ENCODE data around the gene LCE1C.

LCE1C gene

GRCh38 chr1:152806576-152806975, at the start of gene LCE1C:
Gene LCE1C (minus strand): TSS chr1:152806651. CDS start chr1:152805478, 1,173 bp downstream.
- DNase-seq: no peak

- DNase-seq: no peak
These were observed 49.2 kb upstream of the LCE1C start for GRCh38 chr1:152855661-152856060.

GRCh38 chr1:152842556-152842955, 36.1 kb upstream of the LCE1C start, which contains the start of gene LCE6A:
Gene LCE6A (plus strand): TSS chr1:152842856. CDS start chr1:152843521, 665 bp downstream.
- DNase-seq: no peak

- no peak for DNase-seq
These were observed 30.4 kb upstream of the LCE1C start for GRCh38 chr1:152836870-152837269.

- DNase-seq: no peak
These were observed 20.7 kb upstream of the LCE1C start, which contains the start of gene LCE1A for GRCh38 chr1:152827173-152827572. Gene LCE1A (plus strand): TSS chr1:152827473. CDS start chr1:152827473, 0 bp downstream.

- DNase-seq: no peak
These were observed 18.5 kb upstream of the LCE1C start for GRCh38 chr1:152824964-152825363.

- no peak for DNase-seq
These were observed 16.8 kb upstream of the LCE1C start for GRCh38 chr1:152823294-152823693.

GRCh38 chr1:152817309-152817708, 10.9 kb upstream of the LCE1C start:
- DNase-seq: no peak

GRCh38 chr1:152811671-152812070, 5.2 kb upstream of the LCE1C start, which contains the start of gene LCE1B:
Gene LCE1B (plus strand): TSS chr1:152811971. CDS start chr1:152812447, 476 bp downstream.
- DNase-seq: no peak

GRCh38 chr1:152811050-152811449, 4.6 kb upstream of the LCE1C start:
- DNase-seq: no peak

- no peak for DNase-seq
These were observed 5.1 kb downstream of the LCE1C start for GRCh38 chr1:152801333-152801732.

GRCh38 chr1:152796421-152796820, 10.0 kb downstream of the LCE1C start, which contains the start of gene LCE1D:
Gene LCE1D (plus strand): TSS chr1:152796721. CDS start chr1:152797795, 1,074 bp downstream.
- DNase-seq: no peak

GRCh38 chr1:152795686-152796085, 10.8 kb downstream of the LCE1C start:
- DNase-seq: no peak

GRCh38 chr1:152786077-152786476, 20.4 kb downstream of the LCE1C start, which contains the start of gene LCE1E:
Gene LCE1E (plus strand): TSS chr1:152786257. CDS start chr1:152787300, 1,043 bp downstream.
- no peak for DNase-seq

GRCh38 chr1:152783095-152783494, 23.4 kb downstream of the LCE1C start:
- DNase-seq: no peak

GRCh38 chr1:152777510-152778137, 28.8 kb downstream of the LCE1C start:
- no peak for DNase-seq

GRCh38 chr1:152776361-152776760, 30.1 kb downstream of the LCE1C start:
- DNase-seq: no peak

GRCh38 chr1:152774875-152775274, 31.6 kb downstream of the LCE1C start, which contains the start of gene LCE1F:
Gene LCE1F (plus strand): TSS chr1:152775140. CDS start chr1:152776372, 1,232 bp downstream.
- DNase-seq: no peak

GRCh38 chr1:152770411-152770810, 36.0 kb downstream of the LCE1C start:
- no peak for DNase-seq

- DNase-seq: no peak
These were observed 37.5 kb downstream of the LCE1C start for GRCh38 chr1:152768847-152769533.

- no peak for DNase-seq
These were observed 44.7 kb downstream of the LCE1C start for GRCh38 chr1:152761609-152762213.

GRCh38 chr1:152760551-152761190, 45.8 kb downstream of the LCE1C start:
- DNase-seq: no peak
